NCI-H2107 treated with DMSO at 0.1 percent for 48 hours (cell line): ENCODE data around the gene B2M.
"Not testable (repeated sequence)": the region's sequence is repeated elsewhere in the genome, so short reads cannot be mapped to it uniquely, and the experiment has no call there.

Experiments used
- DNase-seq: peaks from one replicate; lab custom pipeline; 2025; ENCODE audit not compliant: unreplicated experiment; lab: John Stamatoyannopoulos, UW

Gene B2M

GRCh38 chr15:44722011-44722410 lies 10.7 kb downstream of the B2M start:
- no peak for DNase-seq

- DNase-seq, result no peak
Measured at GRCh38 chr15:44726136-44726535, 14.8 kb downstream of the B2M start.

- DNase-seq, result peak; percentile 6
Measured at GRCh38 chr15:44726568-44727484, 15.5 kb downstream of the B2M start.

GRCh38 chr15:44727485-44728231 lies 16.3 kb downstream of the B2M start:
- no peak for DNase-seq

- not testable (repeated sequence) for DNase-seq
Measured at GRCh38 chr15:44728232-44728575, 16.9 kb downstream of the B2M start.

GRCh38 chr15:44728576-44729407 lies 17.5 kb downstream of the B2M start:
- peak; percentile 92 for DNase-seq

GRCh38 chr15:44729408-44730127 lies 18.3 kb downstream of the B2M start:
- peak; percentile 57 for DNase-seq

GRCh38 chr15:44734839-44735481 lies 23.6 kb downstream of the B2M start:
- no peak for DNase-seq

- no peak for DNase-seq
Measured at GRCh38 chr15:44735482-44736180, 24.3 kb downstream of the B2M start.

GRCh38 chr15:44736181-44736765 lies 25.0 kb downstream of the B2M start, which contains the start of gene TRIM69:
Gene TRIM69 (plus strand): TSS chr15:44736528. CDS start chr15:44736705, 177 bp downstream.
- DNase-seq, result no peak

GRCh38 chr15:44738340-44738984 lies 27.1 kb downstream of the B2M start:
- DNase-seq, result peak; percentile 17

GRCh38 chr15:44739222-44739847 lies 28.0 kb downstream of the B2M start:
- DNase-seq, result not testable (repeated sequence)

GRCh38 chr15:44743454-44743853 lies 32.1 kb downstream of the B2M start:
- DNase-seq, result not testable (repeated sequence)

GRCh38 chr15:44753345-44753744 lies 42.0 kb downstream of the B2M start:
- no peak for DNase-seq

GRCh38 chr15:44763187-44763586 lies 51.9 kb downstream of the B2M start:
- DNase-seq, result no peak

- DNase-seq, result no peak
Measured at GRCh38 chr15:44763848-44764247, 52.5 kb downstream of the B2M start.

GRCh38 chr15:44765036-44765435 lies 53.7 kb downstream of the B2M start:
- no peak for DNase-seq
